ENCODE data around the gene COLGALT1. TPM values are rescaled to one million over a fixed set of nuclear protein-coding genes. Genes with fewer than 3 reads are reported as not detected.

COLGALT1 gene
- total and polyA plus RNA-seq, 9 of the 15 experiments (the other 6 are each of a cell fraction or from before 2014, with no cell fraction given): 4.9 to 119 (median 82.6) TPM

GRCh38 chr19:17524651-17525050, 30.8 kb upstream of the COLGALT1 start:
- ATAC-seq (no peak), DNase-seq (ENCODE audit: extremely low read depth in 1 of 4, low spot score in 3 of 4) (no peak), FAIRE-seq (no peak)
- Histone ChIP-seq H3K36me3 (ENCODE audit: control insufficient read depth, insufficient read depth, low read length) (no peaks in the 10 kb centered on the region; the same call in 2 of the 3 replicates), H3K9me3 (replicated peaks; ENCODE audit: control insufficient read depth, insufficient read depth, low read depth, low read length) (no peaks in the 10 kb centered on the region), H3K4me3 (no peak overlapping the region), H4K20me1 (replicated peaks; ENCODE audit: control insufficient read depth, insufficient read depth, low read length) (no peaks in the 10 kb centered on the region), H3K4me2 (ENCODE audit: insufficient read depth, low read length) (no peak overlapping the region), H3K9me1 (ENCODE audit: control insufficient read depth, insufficient read depth, low read length) (no peaks in the 10 kb centered on the region), H3K27ac (ENCODE audit: extremely low read depth, low read depth, low read length) (no peak overlapping the region), H2AFZ (ENCODE audit: low read depth, low read length) (no peak overlapping the region), H3K4me1 (replicated peaks in 1 of 2; ENCODE audit: control insufficient read depth in 2 of 2, insufficient read depth in 2 of 2, low read length in 2 of 2) (peaks cover 3 to 25% of the 10 kb centered on the region in 2 experiments; a peak in 2 of 5 replicates), H3K9ac (ENCODE audit: insufficient read depth in 1 of 2, low read depth in 2 of 2, low read length in 2 of 2) (no peak overlapping the region), H3K79me2 (ENCODE audit: control insufficient read depth, insufficient read depth, low read length) (no peaks in the 10 kb centered on the region), H3K27me3 (ENCODE audit: control insufficient read depth in 2 of 2, insufficient read depth in 2 of 2, low read length in 2 of 2) (0 out of 5 replicates have a peak, but pooled peaks cover 0 to 6% of the 10 kb centered on the region in 2 experiments)
- TF ChIP-seq KAT7 (CRISPR knock-in tag; IDR thresholded peaks at IDR 0.05; ENCODE audit: borderline replicate concordance) (no peak), CEBPZ (IDR thresholded peaks at IDR 0.05; ENCODE audit: borderline replicate concordance, low read depth, low read length) (peak; percentile 67; the same call in 1 of the 2 replicates), CBX3 (IDR thresholded peaks at IDR 0.05; ENCODE audit: borderline replicate concordance in 1 of 2, low read length in 2 of 2) (peak in 1 of 2 experiments; percentile 90; a peak in 2 of 3 replicates), RBM25 (IDR thresholded peaks at IDR 0.05; ENCODE audit: low read depth, low read length, severe bottlenecking) (peak; percentile 100), KDM1A (IDR thresholded peaks at IDR 0.05) (peak; percentile 58 to 87; a peak in 3 of 4 replicates), CBX1 (IDR thresholded peaks at IDR 0.05; ENCODE audit: low read depth) (peak; percentile 87; the same call in 1 of the 2 replicates), HBP1 (CRISPR knock-in tag; IDR thresholded peaks at IDR 0.05) (no peak), MECOM (CRISPR knock-in tag; IDR thresholded peaks at IDR 0.05) (no peak), SRF (CRISPR knock-in tag; IDR thresholded peaks at IDR 0.05) (no peak), CBX5 (IDR thresholded peaks at IDR 0.05; ENCODE audit: borderline replicate concordance, low read depth) (0 out of 2 replicates have a peak, but pooled peaks have one; percentile 56), ADNP (tag; IDR thresholded peaks at IDR 0.05) (peak; percentile 70), HLTF (IDR thresholded peaks at IDR 0.05) (peak; percentile 99), ZNF24 (IDR thresholded peaks at IDR 0.05) (peak; percentile 75), PTBP1 (IDR thresholded peaks at IDR 0.05; ENCODE audit: low read depth, low read length) (peak; percentile 96), BCOR (IDR thresholded peaks at IDR 0.05) (peak; percentile 97), RCOR1 (IDR thresholded peaks at IDR 0.05; ENCODE audit: borderline replicate concordance in 1 of 2, low read depth in 2 of 2, low read length in 2 of 2) (peak in 1 of 2 experiments; percentile 88; a peak in 3 of 4 replicates), SMARCA5 (IDR thresholded peaks at IDR 0.05) (peak; percentile 98), HDAC2 (IDR thresholded peaks at IDR 0.05) (peak; percentile 79), BRF1 (IDR thresholded peaks at IDR 0.05; ENCODE audit: borderline replicate concordance, extremely low read depth, insufficient read length) (no peak)
- no TSS peak for BruUV-seq (replicated peaks)
- CTCF ChIA-PET (ENCODE audit: low intra/inter-chr PET ratio): no interaction called here
- POLR2A ChIA-PET: interaction anchor here (0.6 to 4.0 kb wide), 3 partner anchors 11 to 565 kb away, joined by 3 to 25 read pairs (median 3); partner anchors contain the start of gene PGLS
- intact Hi-C loops (cut with micrococcal nuclease) (no loop called here), in situ Hi-C loops (cut with MboI) (no loop called here)
- 60% methylated on average over 4 of the region's 4 CpGs for WGBS (ENCODE audit: insufficient coverage, low coverage, missing lambda C conversion rate)

Measured in K562 (cell line).